DMS153 treated with DMSO at 0.1 percent for 48 hours (cell line): ENCODE measurements around the gene RIPPLY1.
"Not testable (repeated sequence)": the region's sequence is repeated elsewhere in the genome, so short reads cannot be mapped to it uniquely, and the experiment has no call there.

ENCODE experiments used
- DNase-seq: peaks from one replicate; lab custom pipeline; 2025; ENCODE audit not compliant: unreplicated experiment; lab: John Stamatoyannopoulos, UW

The RIPPLY1 gene

DNA sequence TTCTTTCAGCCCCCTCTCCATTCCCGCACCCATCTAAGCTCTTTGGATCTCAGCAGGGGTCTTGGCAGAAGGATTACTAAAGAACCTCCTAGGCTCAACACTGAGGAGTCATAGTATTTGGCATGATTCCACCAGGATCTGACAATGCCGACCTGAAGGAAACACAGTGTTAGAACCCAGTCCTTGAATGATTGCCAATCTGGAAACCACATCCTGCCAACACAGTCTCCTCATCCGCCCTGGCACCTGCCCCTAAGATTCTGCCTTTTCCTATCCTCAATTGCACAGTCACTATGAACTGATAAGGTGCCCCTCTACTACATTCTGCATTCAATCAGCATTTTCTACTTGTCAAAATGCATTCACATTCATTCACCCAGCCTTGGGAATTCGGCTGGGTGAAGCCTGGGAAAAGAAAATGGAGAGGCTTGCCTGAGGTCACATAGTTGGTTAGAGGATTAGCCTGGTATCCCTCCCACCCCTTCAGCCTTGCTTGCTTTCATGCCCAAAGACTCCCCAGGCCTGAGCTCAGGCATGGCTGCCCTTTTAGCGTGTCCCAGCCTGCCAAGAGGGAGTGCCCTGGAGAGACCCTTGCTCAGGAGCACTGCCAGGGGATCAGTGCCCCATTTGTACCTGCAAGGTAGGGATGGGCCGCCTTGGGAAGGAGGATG is 14.8 kb upstream of the RIPPLY1 start:
- no peak for DNase-seq

DNA sequence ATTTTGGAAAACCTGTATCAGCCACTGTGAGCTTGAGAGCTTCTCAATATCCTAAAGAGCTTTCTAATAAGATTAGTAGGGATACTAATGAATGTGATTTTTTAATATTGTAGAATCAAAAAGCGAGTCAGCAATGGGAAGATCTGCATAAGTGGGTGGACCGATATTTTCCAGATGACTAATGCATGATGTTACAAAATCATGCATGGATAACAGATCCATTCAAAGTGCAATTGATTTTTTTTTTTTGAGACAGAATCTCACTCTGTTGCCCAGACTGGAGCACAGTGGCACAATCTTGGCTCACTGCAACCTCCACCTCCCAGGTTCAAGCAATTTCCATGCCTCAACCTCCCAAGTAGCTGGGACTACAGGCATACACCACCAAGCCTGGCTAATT is 9.7 kb upstream of the RIPPLY1 start:
- DNase-seq, result no peak

DNA sequence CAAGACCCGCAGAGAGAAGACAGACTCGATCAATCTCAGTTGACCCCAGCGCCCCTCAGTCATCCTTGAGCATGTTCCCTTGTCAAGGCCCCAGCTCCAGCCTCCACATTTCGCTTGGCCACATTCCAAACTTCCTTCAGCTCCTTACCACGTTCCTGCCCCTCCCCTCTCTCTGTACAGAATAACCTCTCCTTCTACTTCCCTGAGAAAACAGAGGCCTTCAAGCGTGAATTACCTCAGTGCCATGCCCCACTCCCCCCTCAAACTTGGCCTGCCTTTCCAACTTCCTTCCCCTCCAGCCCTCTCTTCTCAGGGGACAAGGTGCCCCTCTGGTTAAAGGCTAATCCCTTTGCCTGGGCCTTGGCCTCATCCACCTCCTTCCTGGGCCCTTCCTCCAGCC is 3.2 kb upstream of the RIPPLY1 start:
- no peak for DNase-seq

DNA sequence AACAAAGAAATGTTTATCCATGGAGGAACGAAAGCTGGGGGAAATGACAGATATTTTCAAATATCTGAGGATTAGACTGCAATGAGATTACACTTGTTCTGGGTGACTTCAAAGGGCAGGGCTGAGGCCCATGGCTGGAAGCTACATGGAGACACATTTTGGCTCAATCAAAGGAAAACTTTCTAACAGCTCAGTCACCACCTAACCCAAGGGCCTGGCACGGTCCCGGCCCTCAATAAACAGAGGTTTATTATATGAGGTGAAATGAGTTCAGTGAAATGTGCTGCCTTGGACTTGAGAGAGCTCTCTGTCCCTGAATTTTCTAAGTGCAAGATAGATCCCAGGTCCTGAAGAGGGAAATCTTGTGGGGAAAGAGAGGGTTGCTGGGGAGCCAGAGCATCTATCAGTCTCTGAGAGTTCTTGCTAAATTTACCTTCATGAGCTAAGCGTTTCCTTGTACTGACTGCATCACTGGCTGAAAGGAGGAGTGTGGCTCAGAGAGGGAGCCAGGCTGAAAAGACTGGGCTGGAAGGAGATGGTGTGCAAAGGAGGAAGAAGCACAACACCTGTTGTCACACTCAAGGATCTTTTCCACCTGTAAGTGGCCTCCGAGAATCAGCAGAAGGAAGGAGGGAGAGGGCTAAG is 2.0 kb upstream of the RIPPLY1 start:
- no peak for DNase-seq

DNA sequence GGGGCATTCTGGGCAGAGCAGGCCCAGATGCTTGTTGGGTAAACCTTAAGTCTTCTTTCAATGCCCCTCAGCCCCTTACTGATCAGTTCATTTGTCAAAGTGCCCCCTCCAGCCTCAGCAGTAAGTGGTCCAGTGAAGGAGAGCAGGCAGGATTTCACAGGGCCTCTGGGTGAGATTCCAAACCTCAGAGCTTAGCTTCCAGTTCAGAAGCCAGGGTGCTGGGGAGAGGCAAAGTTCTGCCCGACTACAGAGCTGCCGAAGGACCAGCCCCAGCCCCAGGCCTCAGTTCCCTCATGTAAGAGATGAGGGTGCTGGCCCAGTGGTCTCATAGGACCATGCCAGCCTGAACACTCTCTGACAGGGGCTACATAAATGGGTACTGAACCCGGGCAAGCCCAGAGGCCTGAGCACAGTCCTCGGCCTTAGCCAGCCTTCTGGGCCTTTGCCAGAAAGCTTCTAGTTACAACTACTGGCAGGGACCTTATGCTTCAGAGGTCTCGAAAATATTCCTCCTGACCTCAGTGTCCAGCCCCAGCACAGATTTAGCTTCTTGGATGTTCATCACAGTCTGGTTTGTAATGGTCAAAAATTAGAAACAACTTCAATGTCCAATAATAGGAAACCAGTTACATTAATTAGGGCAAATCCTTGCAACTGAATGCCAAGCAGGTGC is 851 bp upstream of the RIPPLY1 start:
- no peak for DNase-seq

DNA sequence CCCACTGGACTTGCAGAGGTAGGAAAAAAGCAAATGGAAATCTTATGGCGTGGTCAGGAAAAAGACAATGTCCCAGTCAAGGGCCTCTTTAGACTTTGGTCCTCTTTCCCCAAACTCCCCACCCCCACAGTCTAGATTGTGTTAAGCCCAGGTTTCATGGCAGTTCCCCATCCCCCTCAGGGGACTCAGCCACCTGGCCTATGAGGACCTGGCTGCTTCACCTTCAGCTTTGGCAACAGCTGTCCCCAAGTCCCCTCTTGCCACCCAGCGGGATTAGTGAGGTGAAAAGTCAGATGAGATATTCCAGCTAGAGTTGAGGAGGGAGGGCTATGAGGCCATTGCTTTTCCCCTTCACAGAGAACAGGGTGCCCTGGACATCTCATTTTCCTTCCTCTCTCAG is 457 bp downstream of the RIPPLY1 start:
- DNase-seq, result no peak

DNA sequence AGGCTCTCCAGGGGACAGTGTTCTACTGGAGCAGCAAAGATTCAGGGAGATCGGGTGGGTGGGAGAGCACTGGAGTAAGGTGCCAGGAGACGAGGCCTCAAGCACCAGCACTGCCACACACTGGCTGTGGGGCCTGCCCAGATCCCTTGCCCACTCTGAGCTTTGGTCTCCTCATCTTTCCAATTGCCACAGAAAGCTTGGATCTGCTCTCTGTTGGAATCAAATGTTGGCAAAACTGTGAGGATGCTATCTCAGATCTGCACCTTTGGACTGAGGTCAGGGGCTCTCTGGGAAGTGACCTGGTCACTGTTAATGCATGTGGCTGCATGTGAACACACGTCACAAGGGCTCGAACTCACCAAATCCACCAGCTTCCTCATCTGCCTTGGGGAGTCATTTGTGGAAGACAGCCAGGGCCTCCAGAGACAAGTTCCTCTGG is 1.3 kb downstream of the RIPPLY1 start:
- DNase-seq, result no peak

DNA sequence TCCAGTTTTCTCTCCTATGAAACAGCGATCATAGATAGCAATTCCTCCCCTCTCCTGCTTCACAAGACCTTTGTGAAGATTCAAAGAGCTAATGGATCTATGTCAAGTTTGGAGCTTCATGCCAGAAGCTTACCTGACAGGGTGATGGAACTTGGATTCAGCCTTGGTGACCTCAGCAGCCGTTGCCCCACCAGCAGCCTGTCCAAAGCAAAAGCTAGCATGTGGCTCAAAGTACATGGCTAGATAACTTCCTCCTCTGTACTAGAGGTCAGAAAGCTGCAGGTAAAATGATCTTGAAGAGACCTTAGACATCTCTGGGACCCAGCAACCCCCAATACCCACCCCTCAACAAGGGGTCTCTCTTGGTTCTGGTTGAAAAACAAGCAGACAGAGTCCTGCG is 1.8 kb downstream of the RIPPLY1 start:
- DNase-seq, result no peak

DNA sequence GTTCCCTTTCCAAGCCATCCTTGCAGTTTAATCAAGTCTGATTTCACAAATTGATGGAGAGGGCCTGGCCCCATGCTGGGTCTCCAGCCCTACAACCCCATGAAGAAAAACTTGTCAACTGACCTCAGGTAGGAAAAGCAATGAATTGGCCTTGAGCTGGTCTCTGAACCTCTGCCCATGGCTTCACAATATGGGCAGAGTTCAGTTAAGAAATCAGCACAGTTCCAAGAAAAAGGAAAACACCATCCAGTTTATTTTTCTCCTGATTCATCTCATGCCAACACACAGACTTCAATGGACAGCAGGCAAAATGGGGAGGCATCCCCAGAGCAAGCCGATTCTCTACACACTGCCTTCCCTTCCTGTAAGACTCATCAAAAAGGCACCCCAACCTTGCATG is 3.3 kb downstream of the RIPPLY1 start:
- DNase-seq, result no peak

DNA sequence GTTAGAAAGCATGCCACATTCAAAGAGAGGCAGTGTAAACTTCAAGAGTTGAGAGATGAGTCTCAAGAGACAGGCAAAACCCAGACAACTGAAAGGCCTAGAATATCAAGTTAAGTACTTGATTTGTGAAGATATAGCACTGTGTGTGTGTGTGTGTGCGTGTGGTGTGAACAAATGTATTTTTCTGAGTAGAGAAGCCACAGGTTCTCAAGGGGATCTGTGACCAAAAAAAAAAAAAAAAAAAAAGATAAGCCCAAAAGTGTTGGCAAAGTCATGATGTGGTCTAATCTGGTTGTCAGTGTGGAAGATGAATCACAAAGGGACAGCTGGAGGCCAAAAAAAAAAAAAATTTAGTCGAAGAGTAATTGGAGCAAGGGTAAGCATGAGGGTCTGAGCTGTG is 3.9 kb downstream of the RIPPLY1 start:
- DNase-seq, result no peak

DNA sequence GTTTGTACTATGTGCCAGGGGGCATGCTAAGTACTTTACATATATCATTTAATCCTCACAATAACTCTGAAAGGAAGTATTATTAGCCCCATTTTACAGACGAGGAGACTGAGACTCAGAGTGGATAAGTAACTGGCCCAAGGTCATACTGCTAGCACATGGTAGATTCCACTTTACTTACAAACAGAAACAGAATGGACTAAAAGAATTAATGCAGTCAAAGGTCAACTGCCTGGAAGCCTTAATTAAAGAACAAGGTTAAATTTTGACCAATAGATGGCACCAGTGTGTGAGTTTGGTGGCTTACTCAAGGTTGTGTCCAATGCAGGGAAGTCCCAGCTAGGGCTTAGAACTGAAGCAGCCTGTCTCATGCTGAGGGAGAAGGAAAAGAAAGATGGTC is 4.7 kb downstream of the RIPPLY1 start:
- DNase-seq, result no peak

DNA sequence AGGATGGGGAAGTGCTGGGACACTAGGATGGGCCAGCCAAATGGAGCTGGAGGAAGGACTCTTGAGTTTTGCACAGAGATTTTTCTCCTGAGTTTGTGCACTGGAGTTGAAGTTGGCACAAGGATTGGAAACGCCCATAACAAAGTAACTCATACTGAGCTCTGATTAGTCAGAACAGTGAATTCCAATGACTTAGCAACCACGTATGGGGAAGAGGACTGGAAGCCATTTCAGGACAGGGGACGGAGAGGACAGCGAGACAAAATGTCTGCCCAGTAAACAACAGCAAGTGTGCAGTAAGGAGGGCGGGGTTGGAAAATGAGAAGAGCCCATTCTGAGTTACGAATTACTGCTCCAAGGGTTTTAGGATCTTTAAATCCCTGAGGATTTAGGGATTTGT is 5.9 kb downstream of the RIPPLY1 start:
- DNase-seq, result no peak

DNA sequence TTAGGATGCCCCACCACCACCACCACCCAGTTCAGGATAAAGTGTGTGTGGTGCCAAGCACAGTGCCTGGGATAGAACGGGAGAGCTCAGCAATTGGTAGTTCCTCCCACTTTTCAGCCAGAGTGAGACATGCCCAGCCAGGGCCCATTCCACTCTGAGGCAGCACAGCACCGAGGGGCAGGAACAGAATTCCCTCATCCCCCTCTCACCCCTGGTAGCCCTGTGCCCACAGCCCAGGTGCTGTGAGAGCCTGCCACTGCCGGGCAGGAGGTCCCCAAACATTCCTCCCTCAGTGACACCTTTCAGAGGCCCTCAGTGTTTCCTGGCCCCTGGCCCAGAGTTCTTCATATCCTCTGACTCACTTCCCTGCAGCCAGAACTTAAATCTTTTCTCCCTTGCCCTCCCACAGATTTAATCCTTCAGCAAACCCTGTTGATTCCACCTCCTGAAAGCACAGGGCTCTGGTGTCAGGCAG is 8.1 kb downstream of the RIPPLY1 start:
- DNase-seq, result no peak

DNA sequence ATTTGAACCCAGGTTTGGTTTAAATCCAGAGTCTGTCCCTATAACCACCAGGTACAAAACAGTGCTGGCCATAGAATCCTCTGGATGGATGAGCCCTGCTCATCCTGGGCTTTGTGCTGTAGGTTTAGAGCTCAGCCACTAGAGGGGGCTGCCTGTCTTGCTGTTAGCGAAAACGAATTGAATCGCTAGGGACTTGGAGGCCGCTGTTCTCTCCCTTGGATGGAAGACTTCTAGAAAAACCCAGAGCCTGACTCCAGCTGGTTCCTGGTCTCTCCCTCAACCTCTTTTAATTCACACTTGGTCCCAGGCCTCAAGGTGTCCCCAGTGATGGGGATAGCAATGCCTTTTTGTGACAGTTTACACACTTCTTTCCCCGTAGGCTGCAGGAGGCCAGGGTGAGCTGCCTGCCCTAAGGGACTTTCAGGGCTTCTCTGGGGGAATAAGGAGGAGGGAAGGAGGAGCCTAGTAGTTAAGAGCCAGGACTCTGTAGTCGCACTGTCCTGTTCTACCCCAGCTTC is 8.7 kb downstream of the RIPPLY1 start:
- DNase-seq, result peak; percentile 7

DNA sequence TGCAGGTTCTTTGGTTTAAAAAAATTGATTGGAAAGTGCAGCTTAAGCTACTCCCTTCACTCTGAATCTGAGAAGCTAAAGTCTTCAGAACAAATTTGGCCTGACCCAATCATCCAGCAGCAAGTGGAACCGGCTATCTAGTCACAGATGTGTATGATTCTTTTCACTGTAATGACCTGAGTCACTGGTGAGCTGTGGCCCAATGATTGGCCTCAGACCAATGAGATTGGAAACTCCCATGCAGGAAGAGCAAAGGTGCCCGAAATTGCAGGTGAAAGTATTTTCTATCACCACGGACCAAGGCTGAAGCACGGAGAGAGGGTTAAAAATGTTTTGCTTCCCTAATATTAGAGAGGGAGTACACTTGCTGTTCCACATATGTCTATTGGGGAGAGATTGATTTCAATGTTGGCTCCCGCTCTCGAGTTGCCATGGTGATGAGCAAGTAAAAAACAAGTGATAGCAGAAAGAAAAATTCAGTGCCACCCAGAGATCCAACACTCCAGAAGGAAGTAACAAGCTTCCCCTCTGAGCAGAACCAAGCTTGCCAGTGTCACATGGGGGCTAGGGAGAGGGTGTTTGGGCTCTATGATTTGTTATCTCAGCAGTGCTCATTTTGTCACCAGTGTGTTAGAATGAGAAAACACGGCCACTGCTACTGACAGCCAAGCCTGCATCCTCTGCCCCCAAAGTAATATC is 11.2 kb downstream of the RIPPLY1 start:
- no peak for DNase-seq

DNA sequence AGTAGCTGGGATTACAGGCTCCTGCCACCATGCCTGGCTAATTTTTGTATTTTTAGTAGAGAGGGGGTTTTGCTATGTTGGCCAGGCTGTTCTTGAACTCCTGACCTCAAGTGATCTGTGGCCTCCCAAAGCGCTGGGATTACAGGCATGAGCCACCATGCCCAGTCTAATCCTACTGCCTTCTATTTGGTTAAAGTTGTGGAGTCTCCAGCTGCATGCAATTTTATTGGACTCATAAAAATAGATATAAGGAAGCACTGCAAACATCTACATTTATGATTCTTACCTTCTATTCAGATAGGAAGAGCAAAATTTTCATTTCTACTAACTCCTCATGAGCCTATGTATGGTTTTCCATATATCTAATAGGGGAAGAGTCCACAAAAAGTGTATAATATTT is 13.7 kb downstream of the RIPPLY1 start:
- no peak for DNase-seq

DNA sequence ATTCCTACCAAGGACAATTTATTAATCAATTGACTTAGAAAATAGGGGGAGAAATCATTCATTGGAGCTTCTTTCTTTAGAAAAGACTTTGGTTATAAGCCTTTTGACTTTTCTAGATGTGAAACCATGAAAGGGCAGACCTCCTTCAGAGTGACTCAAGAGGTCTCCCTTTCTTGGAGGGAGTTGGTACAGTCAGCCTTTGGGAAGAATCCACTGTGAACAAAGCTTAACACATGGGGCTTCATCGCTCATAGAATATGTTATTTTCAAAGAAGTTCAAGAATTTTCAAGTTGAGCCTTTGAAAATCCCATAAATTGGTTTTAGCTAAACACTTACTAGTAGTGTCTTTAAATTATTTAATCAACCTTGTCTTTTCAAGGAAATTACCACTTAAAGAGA is 28.0 kb downstream of the RIPPLY1 start:
- DNase-seq, result no peak

DNA sequence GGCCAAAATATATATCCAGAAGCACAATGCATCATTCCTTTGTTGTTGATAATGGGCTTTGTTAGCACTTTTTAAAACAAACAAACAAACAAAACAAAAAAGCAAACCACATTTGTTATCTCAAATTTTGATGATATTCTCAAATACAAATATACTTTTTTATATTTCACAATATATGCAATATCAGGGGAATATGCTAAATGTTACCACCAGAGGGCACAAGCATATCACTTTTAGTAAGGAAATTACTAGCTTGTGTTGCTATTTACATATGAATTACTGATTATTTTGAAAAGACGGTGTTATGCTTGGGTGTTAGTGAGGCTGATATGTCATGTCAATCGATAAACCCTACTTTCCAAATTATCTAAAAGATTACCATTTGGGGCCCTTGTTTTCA is 29.1 kb downstream of the RIPPLY1 start:
- no peak for DNase-seq

DNA sequence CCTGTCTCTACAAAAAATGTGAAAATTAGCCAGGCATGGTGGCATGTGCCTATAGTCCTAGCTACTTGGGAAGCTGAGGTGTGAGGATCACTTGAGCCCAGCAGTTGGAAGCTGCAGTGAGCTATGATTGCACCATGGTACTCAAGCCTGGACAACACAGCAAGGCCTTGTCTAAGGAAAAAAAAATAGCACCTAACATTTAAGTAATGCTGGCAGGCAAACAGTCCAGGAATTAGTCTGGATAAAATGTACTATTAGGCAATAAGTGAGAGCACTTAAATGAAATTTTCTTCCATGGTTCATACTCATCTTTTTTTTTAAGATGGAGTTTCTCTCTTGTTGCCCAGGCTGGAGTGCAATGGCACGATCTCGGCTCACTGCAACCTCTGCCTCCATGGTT is 30.3 kb downstream of the RIPPLY1 start:
- DNase-seq, result not testable (repeated sequence)

DNA sequence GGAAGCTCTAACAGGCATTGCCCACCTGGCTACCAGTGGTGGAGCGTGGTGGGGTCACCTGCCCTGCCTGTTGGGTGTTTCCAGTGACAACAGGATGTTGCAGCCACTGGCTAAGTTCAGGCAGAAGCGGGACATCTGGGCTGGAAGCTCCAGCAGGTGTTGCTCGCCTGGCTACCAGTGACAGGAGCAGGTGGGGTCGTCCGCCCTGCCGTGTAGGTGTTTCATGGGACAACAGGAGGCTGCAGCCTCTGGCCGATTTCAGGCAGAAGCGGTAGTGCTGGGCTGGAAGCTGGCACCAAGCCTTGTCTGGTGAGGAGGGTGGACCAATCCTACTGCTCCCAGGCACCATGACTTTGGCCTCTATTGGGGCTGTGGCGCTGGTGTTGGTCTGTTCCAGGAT is 39.4 kb downstream of the RIPPLY1 start:
- no peak for DNase-seq

DNA sequence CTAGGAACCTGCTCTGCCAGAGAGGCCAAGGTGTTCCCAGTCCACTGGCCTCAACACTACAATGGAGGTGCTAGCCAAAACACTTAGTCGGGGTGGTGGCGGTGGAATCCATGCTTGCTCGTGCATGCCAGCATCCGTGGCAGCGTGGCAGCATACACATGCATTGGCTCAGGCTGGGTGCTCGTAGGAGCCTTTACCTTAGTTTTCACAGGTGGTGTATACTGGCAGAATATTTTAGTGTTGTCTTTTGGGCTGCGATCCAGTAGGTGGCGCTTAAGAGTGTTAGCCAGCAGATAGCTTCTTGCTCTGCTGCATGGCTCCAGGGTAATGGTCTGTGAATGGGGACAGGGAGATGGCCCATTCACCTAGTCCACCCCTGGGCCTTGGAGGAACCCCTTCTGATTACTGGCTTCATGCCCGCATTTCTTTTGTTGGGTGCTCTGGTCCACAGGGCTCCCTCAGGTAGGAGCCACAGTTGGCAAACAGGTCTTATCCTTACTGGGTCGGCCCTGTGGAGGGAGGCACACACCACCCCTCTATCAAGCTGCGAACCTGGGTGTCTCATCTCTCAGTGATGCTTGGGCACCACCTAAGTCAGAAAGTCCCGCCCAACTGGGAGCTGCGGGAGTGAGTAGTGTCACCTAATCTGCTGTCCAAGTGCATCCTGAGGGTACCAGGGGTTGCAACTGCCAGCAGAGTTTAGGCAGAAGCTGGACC is 40.0 kb downstream of the RIPPLY1 start:
- DNase-seq, result no peak
